GM12878 (cell line): ENCODE data around the gene BAG5. TPM values are rescaled to one million over a fixed set of nuclear protein-coding genes. Genes with fewer than 3 reads are reported as not detected.

Experiments used
- ATAC-seq: fragments of 200-7000 bp; cut with Tn5 transposase; 3 replicates; pipeline ENCODE4 v1.9.1; 2020; ENCODE audit warnings: mild to moderate bottlenecking, moderate library complexity
- BruUV-seq: library from RNA; stranded (reverse); fragments of 400-500 nt; replicated peaks from 2 replicates; lab custom pipeline; 2021; lab: Mats Ljungman, UMichigan
- CTCF ChIA-PET: fragments of 300-600 bp; sonication (Branson Sonifier 250); formaldehyde crosslinking; extraction: SDS; loops from one replicate; lab custom pipeline; 2021; ENCODE audit warnings: inconsistent platforms; lab: Yijun Ruan, JAX
- POLR2A ChIA-PET: fragments of 350-600 bp; formaldehyde crosslinking; extraction: SDS; loops from one replicate; lab custom pipeline; 2021; ENCODE audit warnings: inconsistent platforms; lab: Charles Lee
- RAD21 ChIA-PET: fragments of 300-600 bp; sonication (Branson Sonifier 250); formaldehyde crosslinking; loops from one replicate; lab custom pipeline; 2023; ENCODE audit warnings: antibody characterized with exemption; ENCODE audit not compliant: unreplicated experiment; lab: Charles Lee
- SMC1A ChIA-PET: fragments of 300-600 bp; sonication (Branson Sonifier 250); formaldehyde crosslinking; loops from one replicate; lab custom pipeline; 2023; ENCODE audit not compliant: unreplicated experiment, uncharacterized antibody; lab: Charles Lee
- DNase-seq: peaks from one replicate; pipeline ENCODE4 v3.0.0-alpha.2; 2011; ENCODE audit warnings: low read depth, low spot score
- FAIRE-seq: peaks from 3 replicates; lab custom pipeline; 2011; peaks lifted over from hg19 to GRCh38; lab: Jason Lieb, UNC
- H2AFZ ChIP-seq: 2 replicates; pipeline ENCODE4 v1.6.0; 2011; ENCODE audit warnings: low read depth, low read length, control low read depth; ENCODE audit not compliant: control insufficient read depth
- H3K27ac ChIP-seq: 2 replicates; pipeline ENCODE4 v1.5.1; 2011; ENCODE audit warnings: control low read depth; ENCODE audit not compliant: control insufficient read depth, insufficient read depth
- H3K27me3 ChIP-seq, 2 experiments: replicated peaks in 1 of 2; 2 replicates each; pipeline versions ENCODE4 v1.6.0 to v1.6.1; 2011; ENCODE audit warnings: low read length in 1 of 2; ENCODE audit not compliant: control insufficient read depth in 2 of 2, insufficient read depth in 2 of 2
- H3K36me3 ChIP-seq, 2 experiments: 2 replicates each; pipeline ENCODE4 v1.5.1; 2011; ENCODE audit warnings: low read length in 1 of 2; ENCODE audit not compliant: control insufficient read depth in 2 of 2, insufficient read depth in 2 of 2
- H3K4me1 ChIP-seq: 2 replicates; pipeline ENCODE4 v1.6.1; 2011; ENCODE audit warnings: mild to moderate bottlenecking, low read length, moderate library complexity, mixed read lengths; ENCODE audit not compliant: control insufficient read depth, insufficient read depth
- H3K4me2 ChIP-seq: 2 replicates; pipeline ENCODE4 v1.6.0; 2011; ENCODE audit warnings: control low read depth; ENCODE audit not compliant: control insufficient read depth, insufficient read depth
- H3K4me3 ChIP-seq: fragments of 200-600 bp; sonication (generic); 2 replicates; pipeline ENCODE4 v1.5.1; 2016
- H3K79me2 ChIP-seq: 2 replicates; pipeline ENCODE4 v1.6.0; 2011; ENCODE audit warnings: low read length; ENCODE audit not compliant: control insufficient read depth, insufficient read depth
- H3K9ac ChIP-seq: 2 replicates; pipeline ENCODE4 v1.8.0; 2011; ENCODE audit warnings: low read length, control low read depth, mixed read lengths; ENCODE audit not compliant: control insufficient read depth, insufficient read depth
- H3K9me3 ChIP-seq: replicated peaks from 3 replicates; pipeline ENCODE4 v1.5.1; 2011; ENCODE audit warnings: mild to moderate bottlenecking, low read length; ENCODE audit not compliant: control insufficient read depth, insufficient read depth
- H4K20me1 ChIP-seq: 2 replicates; pipeline ENCODE4 v1.6.0; 2011; ENCODE audit not compliant: control insufficient read depth, insufficient read depth
- BCL11A ChIP-seq: IDR thresholded peaks from 2 replicates; pipeline ENCODE4 v1.6.1; 2011; ENCODE audit warnings: low read depth, low read length
- BMI1 ChIP-seq: fragments of 450-650 bp; IDR thresholded peaks from 2 replicates; pipeline ENCODE4 v1.6.1; 2016; ENCODE audit warnings: mild to moderate bottlenecking, moderate library complexity, borderline replicate concordance
- MXI1 ChIP-seq: fragments of 150-350 bp; IDR thresholded peaks from 2 replicates; pipeline ENCODE4 v1.6.1; 2011; ENCODE audit warnings: low read depth, mild to moderate bottlenecking, inconsistent platforms, low read length, improper control_type of control experiment
- NFXL1 ChIP-seq: fragments of 450-650 bp; IDR thresholded peaks from 2 replicates; pipeline ENCODE4 v1.6.1; 2017; ENCODE audit warnings: antibody characterized with exemption, mild to moderate bottlenecking, borderline replicate concordance
- RCOR1 ChIP-seq: conservative IDR thresholded peaks from 2 replicates; pipeline ENCODE4 v1.6.1; 2012; ENCODE audit warnings: low read depth, low read length, improper control_type of control experiment
- RUNX3 ChIP-seq: IDR thresholded peaks from 2 replicates; pipeline ENCODE4 v1.6.1; 2012; ENCODE audit warnings: low read length, inconsistent platforms
- ZBED1 ChIP-seq: IDR thresholded peaks from 2 replicates; pipeline ENCODE4 v1.6.1; 2016; ENCODE audit warnings: borderline replicate concordance
- WGBS: methylation state at CpG from one replicate; pipeline ENCODE4 v1.1.6; 2016; ENCODE audit warnings: low lambda C conversion rate; ENCODE audit not compliant: insufficient replicate concordance, insufficient coverage; ENCODE audit errors: missing lambda C conversion rate; 5-methylcytosine and 5-hydroxymethylcytosine counted together
- in situ Hi-C: fragments of 300-500 bp; cut with MboI; formaldehyde crosslinking; loops from 9 replicates; pipeline ENCODE4 v1.14.3; 2018; ENCODE audit warnings: mixed read lengths
- intact Hi-C: fragments of 100-400 bp; cut with micrococcal nuclease; formaldehyde crosslinking; loops from one replicate; pipeline ENCODE4 v1.14.2; 2022; ENCODE audit not compliant: unreplicated experiment
- polyA plus RNA-seq, 11 experiments: library from polyadenylated mRNA; depleted of rRNA in 4 of 11; unstranded in 6 of 11; stranded (reverse) in 5 of 11; fragments of >200 nt; fragmentation: Nextera tagmentation in 4 of 11; fragmentation: Illumina TruSeq in 1 of 11; extraction: Ambion mirVana in 4 of 11; extraction: Trizol in 1 of 11; gene quantifications; 1 replicate in 1 of 11; 2 replicates in 10 of 11; pipeline versions ENCODE4 v1.2.1 to v1.2.3, GENCODE V29; 2011 to 2016; ENCODE audit warnings: inconsistent platforms in 2 of 11, missing spikeins in 2 of 11, low read depth in 1 of 11
- total RNA-seq, 4 experiments: library from RNA; depleted of rRNA in 3 of 4; stranded (reverse); fragments of >200 nt in 3 of 4; fragmentation: Illumina TruSeq in 1 of 4; extraction: Trizol in 1 of 4; gene quantifications; 2 replicates each; pipeline versions ENCODE4 v1.2.1 to v1.2.3, GENCODE V29; 2013 to 2021
- TF ChIP-seq, protein P1 (sequence below): IDR thresholded peaks from 2 replicates; pipeline ENCODE4 v1.6.1; 2012; ENCODE audit warnings: low read length, inconsistent platforms
- TF ChIP-seq, protein P2 (sequence below): fragments of 450-650 bp; IDR thresholded peaks from 2 replicates; pipeline ENCODE4 v1.6.1; 2017; ENCODE audit warnings: borderline replicate concordance
- TF ChIP-seq, protein P3 (sequence below): fragments of 450-650 bp; IDR thresholded peaks from 2 replicates; pipeline ENCODE4 v1.6.1; 2017; ENCODE audit warnings: antibody characterized with exemption, mild to moderate bottlenecking, moderate library complexity
- TF ChIP-seq, protein P4 (sequence below): fragments of 450-650 bp; IDR thresholded peaks from 2 replicates; pipeline ENCODE4 v1.6.1; 2018; ENCODE audit warnings: borderline replicate concordance, mild to moderate bottlenecking; ENCODE audit not compliant: partially characterized antibody
- TF ChIP-seq, protein P5 (sequence below): fragments of 450-650 bp; IDR thresholded peaks from 2 replicates; pipeline ENCODE4 v1.6.1; 2017; ENCODE audit warnings: low read depth, mild to moderate bottlenecking, moderate library complexity

The BAG5 gene
- total and polyA plus RNA-seq, 10 of the 15 experiments (the other 5 are each of a cell fraction or from before 2014, with no cell fraction given): 9.9 to 30.5 (median 20.1) TPM

DNA sequence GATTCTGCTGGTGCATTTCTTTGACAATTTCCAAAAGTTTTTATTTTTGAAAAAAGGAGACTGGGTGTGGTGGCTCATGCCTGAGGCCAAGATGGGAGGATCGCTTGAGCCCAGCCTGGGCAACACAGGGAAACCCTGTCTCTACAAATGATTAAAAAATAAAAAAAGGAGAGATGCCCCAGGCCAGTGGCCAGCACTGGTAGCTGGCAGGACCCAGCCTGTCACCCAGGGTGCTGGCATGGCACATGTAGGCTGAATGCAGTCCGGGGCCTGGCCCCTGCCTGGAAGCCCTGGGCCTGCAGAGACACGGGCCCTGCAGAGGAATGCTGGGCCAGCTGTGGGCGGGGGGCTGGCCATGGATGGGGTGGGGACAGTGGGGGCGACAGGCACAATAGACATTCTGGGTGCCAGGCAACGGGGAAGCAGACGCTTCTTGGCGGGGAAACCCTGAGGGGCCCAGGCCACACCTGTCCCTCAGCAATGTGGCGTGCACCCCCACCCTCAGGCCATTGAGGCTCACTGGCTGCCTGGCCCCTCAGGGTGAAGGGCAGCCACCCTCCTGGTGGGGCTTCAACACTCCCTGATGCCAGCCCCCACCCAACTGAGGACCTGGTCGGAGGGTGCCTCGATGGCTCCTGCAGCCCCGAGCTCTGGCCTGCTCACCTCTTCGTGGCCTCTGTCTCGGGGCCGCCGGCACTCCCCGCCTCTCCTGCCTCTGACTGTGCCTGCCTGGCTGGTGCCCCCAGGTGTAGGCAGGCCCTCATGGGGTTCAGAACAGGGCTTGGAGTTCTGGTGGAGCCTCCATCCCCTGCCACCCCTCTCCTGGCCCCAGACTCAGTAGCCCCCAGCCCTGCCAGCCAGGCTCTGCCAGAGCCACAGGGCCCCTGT lies 21.4 kb downstream of the BAG5 start:
- no peaks in the 10 kb centered on the region for H4K20me1 ChIP-seq

More for the DNA sequence above, 21.4 kb downstream of the BAG5 start:
- no peak overlapping the region for H3K9ac ChIP-seq
- ChIA-PET RAD21 (interaction anchor here (1.2 kb wide), 1 partner anchor 14 kb away, joined by 3 read pairs; no protein-coding TSS in a partner anchor), POLR2A (no interaction called here), SMC1A (no interaction called here), CTCF (interaction anchor here (2.8 kb wide), 1 partner anchor 22 kb away, joined by 16 read pairs; no protein-coding TSS in a partner anchor)
- no peaks in the 10 kb centered on the region for H3K27me3 ChIP-seq
- no peaks in the 10 kb centered on the region for H3K9me3 ChIP-seq
- no peak overlapping the region for H3K27ac ChIP-seq
- no peak overlapping the region for H2AFZ ChIP-seq
- no peaks in the 10 kb centered on the region for H3K79me2 ChIP-seq
- H3K4me2 ChIP-seq: no peak overlapping the region
- H3K4me3 ChIP-seq: no peak overlapping the region
- DNase-seq: no peak
- no peaks in the 10 kb centered on the region for H3K4me1 ChIP-seq
- TF ChIP-seq, protein P1, sequence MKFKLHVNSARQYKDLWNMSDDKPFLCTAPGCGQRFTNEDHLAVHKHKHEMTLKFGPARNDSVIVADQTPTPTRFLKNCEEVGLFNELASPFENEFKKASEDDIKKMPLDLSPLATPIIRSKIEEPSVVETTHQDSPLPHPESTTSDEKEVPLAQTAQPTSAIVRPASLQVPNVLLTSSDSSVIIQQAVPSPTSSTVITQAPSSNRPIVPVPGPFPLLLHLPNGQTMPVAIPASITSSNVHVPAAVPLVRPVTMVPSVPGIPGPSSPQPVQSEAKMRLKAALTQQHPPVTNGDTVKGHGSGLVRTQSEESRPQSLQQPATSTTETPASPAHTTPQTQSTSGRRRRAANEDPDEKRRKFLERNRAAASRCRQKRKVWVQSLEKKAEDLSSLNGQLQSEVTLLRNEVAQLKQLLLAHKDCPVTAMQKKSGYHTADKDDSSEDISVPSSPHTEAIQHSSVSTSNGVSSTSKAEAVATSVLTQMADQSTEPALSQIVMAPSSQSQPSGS: no peak
- TF ChIP-seq MXI1: no peak
- TF ChIP-seq, protein P2, sequence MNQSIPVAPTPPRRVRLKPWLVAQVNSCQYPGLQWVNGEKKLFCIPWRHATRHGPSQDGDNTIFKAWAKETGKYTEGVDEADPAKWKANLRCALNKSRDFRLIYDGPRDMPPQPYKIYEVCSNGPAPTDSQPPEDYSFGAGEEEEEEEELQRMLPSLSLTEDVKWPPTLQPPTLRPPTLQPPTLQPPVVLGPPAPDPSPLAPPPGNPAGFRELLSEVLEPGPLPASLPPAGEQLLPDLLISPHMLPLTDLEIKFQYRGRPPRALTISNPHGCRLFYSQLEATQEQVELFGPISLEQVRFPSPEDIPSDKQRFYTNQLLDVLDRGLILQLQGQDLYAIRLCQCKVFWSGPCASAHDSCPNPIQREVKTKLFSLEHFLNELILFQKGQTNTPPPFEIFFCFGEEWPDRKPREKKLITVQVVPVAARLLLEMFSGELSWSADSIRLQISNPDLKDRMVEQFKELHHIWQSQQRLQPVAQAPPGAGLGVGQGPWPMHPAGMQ: no peak
- no peak for TF ChIP-seq RUNX3
- no peak for TF ChIP-seq NFXL1
- no peak for TF ChIP-seq BCL11A
- no peak for TF ChIP-seq BMI1
- TF ChIP-seq, protein P3, sequence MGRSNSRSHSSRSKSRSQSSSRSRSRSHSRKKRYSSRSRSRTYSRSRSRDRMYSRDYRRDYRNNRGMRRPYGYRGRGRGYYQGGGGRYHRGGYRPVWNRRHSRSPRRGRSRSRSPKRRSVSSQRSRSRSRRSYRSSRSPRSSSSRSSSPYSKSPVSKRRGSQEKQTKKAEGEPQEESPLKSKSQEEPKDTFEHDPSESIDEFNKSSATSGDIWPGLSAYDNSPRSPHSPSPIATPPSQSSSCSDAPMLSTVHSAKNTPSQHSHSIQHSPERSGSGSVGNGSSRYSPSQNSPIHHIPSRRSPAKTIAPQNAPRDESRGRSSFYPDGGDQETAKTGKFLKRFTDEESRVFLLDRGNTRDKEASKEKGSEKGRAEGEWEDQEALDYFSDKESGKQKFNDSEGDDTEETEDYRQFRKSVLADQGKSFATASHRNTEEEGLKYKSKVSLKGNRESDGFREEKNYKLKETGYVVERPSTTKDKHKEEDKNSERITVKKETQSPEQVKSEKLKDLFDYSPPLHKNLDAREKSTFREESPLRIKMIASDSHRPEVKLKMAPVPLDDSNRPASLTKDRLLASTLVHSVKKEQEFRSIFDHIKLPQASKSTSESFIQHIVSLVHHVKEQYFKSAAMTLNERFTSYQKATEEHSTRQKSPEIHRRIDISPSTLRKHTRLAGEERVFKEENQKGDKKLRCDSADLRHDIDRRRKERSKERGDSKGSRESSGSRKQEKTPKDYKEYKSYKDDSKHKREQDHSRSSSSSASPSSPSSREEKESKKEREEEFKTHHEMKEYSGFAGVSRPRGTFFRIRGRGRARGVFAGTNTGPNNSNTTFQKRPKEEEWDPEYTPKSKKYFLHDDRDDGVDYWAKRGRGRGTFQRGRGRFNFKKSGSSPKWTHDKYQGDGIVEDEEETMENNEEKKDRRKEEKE: no peak
- TF ChIP-seq RCOR1: no peak
- TF ChIP-seq, protein P4, sequence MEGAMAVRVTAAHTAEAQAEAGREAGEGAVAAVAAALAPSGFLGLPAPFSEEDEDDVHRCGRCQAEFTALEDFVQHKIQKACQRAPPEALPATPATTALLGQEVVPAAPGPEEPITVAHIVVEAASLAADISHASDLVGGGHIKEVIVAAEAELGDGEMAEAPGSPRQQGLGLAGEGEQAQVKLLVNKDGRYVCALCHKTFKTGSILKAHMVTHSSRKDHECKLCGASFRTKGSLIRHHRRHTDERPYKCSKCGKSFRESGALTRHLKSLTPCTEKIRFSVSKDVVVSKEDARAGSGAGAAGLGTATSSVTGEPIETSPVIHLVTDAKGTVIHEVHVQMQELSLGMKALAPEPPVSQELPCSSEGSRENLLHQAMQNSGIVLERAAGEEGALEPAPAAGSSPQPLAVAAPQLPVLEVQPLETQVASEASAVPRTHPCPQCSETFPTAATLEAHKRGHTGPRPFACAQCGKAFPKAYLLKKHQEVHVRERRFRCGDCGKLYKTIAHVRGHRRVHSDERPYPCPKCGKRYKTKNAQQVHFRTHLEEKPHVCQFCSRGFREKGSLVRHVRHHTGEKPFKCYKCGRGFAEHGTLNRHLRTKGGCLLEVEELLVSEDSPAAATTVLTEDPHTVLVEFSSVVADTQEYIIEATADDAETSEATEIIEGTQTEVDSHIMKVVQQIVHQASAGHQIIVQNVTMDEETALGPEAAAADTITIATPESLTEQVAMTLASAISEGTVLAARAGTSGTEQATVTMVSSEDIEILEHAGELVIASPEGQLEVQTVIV: no peak
- TF ChIP-seq ZBED1: no peak
- TF ChIP-seq, protein P5, sequence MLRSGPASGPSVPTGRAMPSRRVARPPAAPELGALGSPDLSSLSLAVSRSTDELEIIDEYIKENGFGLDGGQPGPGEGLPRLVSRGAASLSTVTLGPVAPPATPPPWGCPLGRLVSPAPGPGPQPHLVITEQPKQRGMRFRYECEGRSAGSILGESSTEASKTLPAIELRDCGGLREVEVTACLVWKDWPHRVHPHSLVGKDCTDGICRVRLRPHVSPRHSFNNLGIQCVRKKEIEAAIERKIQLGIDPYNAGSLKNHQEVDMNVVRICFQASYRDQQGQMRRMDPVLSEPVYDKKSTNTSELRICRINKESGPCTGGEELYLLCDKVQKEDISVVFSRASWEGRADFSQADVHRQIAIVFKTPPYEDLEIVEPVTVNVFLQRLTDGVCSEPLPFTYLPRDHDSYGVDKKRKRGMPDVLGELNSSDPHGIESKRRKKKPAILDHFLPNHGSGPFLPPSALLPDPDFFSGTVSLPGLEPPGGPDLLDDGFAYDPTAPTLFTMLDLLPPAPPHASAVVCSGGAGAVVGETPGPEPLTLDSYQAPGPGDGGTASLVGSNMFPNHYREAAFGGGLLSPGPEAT: no peak
- WGBS: 30% methylated on average over 17 of the region's 17 CpGs
- no peak for FAIRE-seq
- no peak for ATAC-seq
- no TSS peak for BruUV-seq
- H3K36me3 ChIP-seq: no peaks in the 10 kb centered on the region
- in situ Hi-C loops (no loop called here), intact Hi-C loops (no loop called here)
